Endothelial cell of umbilical vein (primary cell): ENCODE results near the gene GJB2. TPM values are rescaled to one million over a fixed set of nuclear protein-coding genes. Genes with fewer than 3 reads are reported as not detected.

Experiments
- BruUV-seq: library from RNA; stranded (reverse); fragments of 400-500 nt; replicated peaks from 2 replicates; lab custom pipeline; 2021; lab: Mats Ljungman, UMichigan
- CTCF ChIA-PET: fragments of 300-600, 350-600 bp; sonication (Branson Sonifier 250); formaldehyde crosslinking; loops from one replicate; lab custom pipeline; 2021; ENCODE audit warnings: antibody characterized with exemption, inconsistent platforms; lab: Charles Lee
- POLR2A ChIA-PET: fragments of 300-600, 350-600 bp; sonication (Branson Sonifier 250); formaldehyde crosslinking; loops from one replicate; lab custom pipeline; 2021; ENCODE audit warnings: antibody characterized with exemption, inconsistent platforms; lab: Charles Lee
- DNase-seq: peaks from one replicate; pipeline ENCODE4 v3.0.0-alpha.2; 2011; ENCODE audit warnings: low read depth, low spot score
- FAIRE-seq: peaks from 2 replicates; lab custom pipeline; 2011; peaks lifted over from hg19 to GRCh38; lab: Jason Lieb, UNC
- H2AFZ ChIP-seq: 2 replicates; pipeline ENCODE4 v1.6.0; 2012; ENCODE audit warnings: low read depth, low read length, control low read depth, inconsistent platforms
- H3K27ac ChIP-seq: 2 replicates; pipeline ENCODE4 v1.5.1; 2011; ENCODE audit warnings: low read depth, mild to moderate bottlenecking, control low read depth, low read length, moderate library complexity; ENCODE audit not compliant: insufficient read depth
- H3K27me3 ChIP-seq, 2 experiments: 2 replicates each; pipeline versions ENCODE4 v1.6.0 to v1.6.1; 2011; ENCODE audit warnings: low read length in 2 of 2, mixed read lengths in 1 of 2; ENCODE audit not compliant: control insufficient read depth in 2 of 2, insufficient read depth in 2 of 2
- H3K36me3 ChIP-seq, 2 experiments: 2 replicates in 1 of 2; 3 replicates in 1 of 2; pipeline ENCODE4 v1.5.1; 2011; ENCODE audit warnings: low read length in 2 of 2, mild to moderate bottlenecking in 1 of 2, moderate library complexity in 1 of 2; ENCODE audit not compliant: control insufficient read depth in 2 of 2, insufficient read depth in 2 of 2; ENCODE audit errors: extremely low read depth in 1 of 2
- H3K4me1 ChIP-seq: 3 replicates; pipeline ENCODE4 v1.5.1; 2011; ENCODE audit warnings: mild to moderate bottlenecking, low read length; ENCODE audit not compliant: control insufficient read depth, insufficient read depth; ENCODE audit errors: extremely low read depth
- H3K4me2 ChIP-seq: 2 replicates; pipeline ENCODE4 v1.6.1; 2011; ENCODE audit warnings: low read length, control low read depth, mixed read lengths; ENCODE audit not compliant: insufficient read depth
- H3K4me3 ChIP-seq, 3 experiments: fragments of 200-600 bp in 1 of 3; sonication (generic), shearing (Covaris generic) in 1 of 3; replicated peaks in 1 of 3; 2 replicates each; pipeline ENCODE4 v1.5.1; 2011 to 2016; ENCODE audit warnings: control low read depth in 3 of 3, low read length in 3 of 3, mild to moderate bottlenecking in 2 of 3, inconsistent platforms in 1 of 3, low read depth in 1 of 3, moderate library complexity in 1 of 3; ENCODE audit not compliant: insufficient read depth in 1 of 3
- H3K79me2 ChIP-seq: 2 replicates; pipeline ENCODE4 v1.6.0; 2012; ENCODE audit warnings: low read length, inconsistent platforms; ENCODE audit not compliant: control insufficient read depth, insufficient read depth
- H3K9ac ChIP-seq: replicated peaks from 2 replicates; pipeline ENCODE3; 2011; ENCODE audit warnings: low read length, control low read depth; ENCODE audit not compliant: insufficient read depth; ENCODE audit errors: extremely low read depth
- H3K9me1 ChIP-seq: replicated peaks from 3 replicates; pipeline ENCODE4 v1.6.0; 2011; ENCODE audit warnings: mild to moderate bottlenecking, low read length; ENCODE audit not compliant: control insufficient read depth, insufficient read depth; ENCODE audit errors: extremely low read depth
- H3K9me3 ChIP-seq: replicated peaks from 2 replicates; pipeline ENCODE4 v1.5.1; 2012; ENCODE audit warnings: low read length, inconsistent platforms; ENCODE audit not compliant: control insufficient read depth, insufficient read depth
- H4K20me1 ChIP-seq: replicated peaks from 2 replicates; pipeline ENCODE3; 2011; ENCODE audit warnings: mild to moderate bottlenecking, low read length; ENCODE audit not compliant: control insufficient read depth, insufficient read depth; ENCODE audit errors: extremely low read depth
- EZH2 ChIP-seq: IDR thresholded peaks from 2 replicates; pipeline ENCODE4 v1.6.1; 2012; ENCODE audit warnings: borderline replicate concordance, low read depth, mild to moderate bottlenecking, moderate library complexity, low read length, inconsistent platforms; ENCODE audit not compliant: severe bottlenecking
- JUN ChIP-seq: IDR thresholded peaks from 2 replicates; pipeline ENCODE4 v1.6.1; 2011; ENCODE audit warnings: borderline replicate concordance, low read depth; ENCODE audit not compliant: insufficient read length, insufficient read depth
- MYC ChIP-seq: IDR thresholded peaks from one replicate; pipeline ENCODE4 v1.6.1; 2011; ENCODE audit warnings: mild to moderate bottlenecking, low read depth, low read length
- POLR2A ChIP-seq: IDR thresholded peaks from 2 replicates; pipeline ENCODE4 v1.6.1; 2012; ENCODE audit warnings: low read depth, mild to moderate bottlenecking, control low read depth, low read length
- dilution Hi-C: fragments of 300-500 bp; cut with MboI; formaldehyde crosslinking; loops from one replicate; pipeline ENCODE4 v1.15.0; 2019; ENCODE audit warnings: low sequenced_read_pairs; ENCODE audit not compliant: extremely low pct_ligation_motif_present
- intact Hi-C: fragments of 100-400 bp; cut with micrococcal nuclease; formaldehyde crosslinking; loops from one replicate; pipeline ENCODE4 v1.10.0; 2022
- polyA plus RNA-seq, 4 experiments: library from polyadenylated mRNA; depleted of rRNA in 3 of 4; stranded (reverse) in 3 of 4; unstranded in 1 of 4; fragments of >200 nt; gene quantifications; 2 replicates each; pipeline versions ENCODE4 v1.2.1 to v1.2.3, GENCODE V29; 2011 to 2012; ENCODE audit warnings: missing spikeins in 1 of 4
- total RNA-seq: library from RNA; stranded (reverse); gene quantifications from 2 replicates; pipeline ENCODE4 v1.2.3, GENCODE V29; 2021
- TF ChIP-seq, protein P1 (sequence below): IDR thresholded peaks from 2 replicates; pipeline ENCODE4 v1.6.1; 2011; ENCODE audit not compliant: insufficient read depth, insufficient read length
- TF ChIP-seq, protein P2 (sequence below), 2 donors: IDR thresholded peaks; 1 replicate in 1 of 2; 2 replicates in 1 of 2; pipeline ENCODE4 v1.5.1; 2011; ENCODE audit warnings: low read length in 2 of 2, mild to moderate bottlenecking in 2 of 2, moderate library complexity in 2 of 2, control low read depth in 1 of 2, inconsistent platforms in 1 of 2, low read depth in 1 of 2; ENCODE audit not compliant: insufficient read depth in 1 of 2; ENCODE audit errors: extremely low read depth in 1 of 2

Gene GJB2
- total and polyA plus RNA-seq, 2 donors (not counting 3 experiments of a cell fraction or from before 2014, with no cell fraction given), result not detected

DNA sequence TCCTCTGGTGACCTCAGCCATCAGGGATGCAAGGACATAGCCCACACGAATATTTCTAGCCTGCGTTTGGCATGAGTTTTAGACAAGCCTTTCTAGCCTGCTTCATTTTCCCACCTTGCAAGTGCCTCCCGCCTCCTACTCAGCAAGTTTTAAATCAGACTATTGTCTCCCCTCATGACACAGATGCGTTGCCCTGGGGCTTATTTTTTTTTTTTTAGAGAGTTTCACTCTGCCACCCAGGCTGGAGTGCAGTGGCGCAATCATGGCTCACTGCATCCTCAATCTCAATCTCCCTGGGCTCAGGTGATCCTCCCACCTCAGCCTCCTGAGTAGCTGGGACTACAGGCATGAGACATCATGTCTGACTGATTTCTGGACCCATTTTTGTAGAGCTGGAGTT, 14.6 kb downstream of the GJB2 start:
- Histone ChIP-seq H3K9me1 (no peaks in the 10 kb centered on the region), H3K4me3 (no peak overlapping the region), H4K20me1 (no peaks in the 10 kb centered on the region), H3K9me3 (no peaks in the 10 kb centered on the region), H3K4me1 (peaks cover 2% of the 10 kb centered on the region), H3K9ac (no peak overlapping the region), H2AFZ (no peak overlapping the region), H3K27me3 (peaks cover 25 to 52% of the 10 kb centered on the region in 2 experiments), H3K4me2 (no peak overlapping the region), H3K36me3 (no peaks in the 10 kb centered on the region), H3K79me2 (no peaks in the 10 kb centered on the region), H3K27ac (no peak overlapping the region)
- CTCF ChIA-PET, result interaction anchor here (1.5 kb wide), 1 partner anchor 310 kb away, joined by 3 read pairs; no protein-coding TSS in a partner anchor
- no TSS peak for BruUV-seq
- POLR2A ChIA-PET, result no interaction called here
- dilution Hi-C loops, result no loop called here
- no peak for DNase-seq
- no peak for FAIRE-seq
- intact Hi-C loops, result no loop called here
- no peak for TF ChIP-seq POLR2A

DNA sequence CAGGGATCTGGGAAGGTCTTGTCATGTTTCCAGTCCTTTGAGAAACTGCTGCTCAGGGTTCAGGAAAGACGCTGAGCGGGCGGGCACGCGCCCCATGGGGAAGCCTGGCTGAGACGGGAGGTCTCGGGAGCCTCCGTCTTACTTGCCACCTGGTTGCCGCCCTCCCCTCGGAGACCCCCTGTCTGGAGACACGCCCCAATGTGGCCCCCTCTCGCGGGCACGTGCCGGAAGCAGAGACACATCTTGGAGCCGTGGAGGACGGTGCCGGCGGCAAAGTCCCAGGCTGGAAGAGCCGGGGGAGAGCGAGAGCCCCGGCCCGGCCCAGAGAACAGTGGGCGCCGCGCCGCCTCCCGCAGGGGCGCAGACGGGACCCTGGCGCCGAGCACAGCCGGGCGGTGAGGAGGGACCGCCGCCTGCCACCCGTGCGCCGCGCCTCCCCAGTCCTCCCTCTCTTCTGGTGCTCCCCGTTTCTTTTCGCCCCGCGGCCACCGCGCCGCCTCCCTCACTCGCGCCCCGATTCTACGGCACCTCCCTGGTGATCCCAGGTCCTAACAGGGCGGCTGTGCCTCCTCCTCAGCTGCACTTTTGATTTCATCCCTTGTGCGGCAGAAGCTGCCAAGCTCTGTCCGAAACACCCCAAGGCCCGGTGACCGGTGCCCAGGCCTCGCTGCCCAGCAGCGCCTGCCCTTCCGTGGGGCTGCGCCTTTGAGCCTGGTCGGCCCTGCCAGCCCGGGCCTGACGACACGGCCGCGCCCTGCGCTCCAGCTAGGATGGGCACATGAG, 15.5 kb downstream of the GJB2 start:
- Histone ChIP-seq H3K36me3 (no peaks in the 10 kb centered on the region), H2AFZ (no peak overlapping the region), H3K9me3 (no peaks in the 10 kb centered on the region), H3K4me2 (no peak overlapping the region), H4K20me1 (no peaks in the 10 kb centered on the region), H3K79me2 (no peaks in the 10 kb centered on the region), H3K9me1 (no peaks in the 10 kb centered on the region), H3K4me3 (no peak overlapping the region), H3K27ac (no peak overlapping the region), H3K27me3 (peaks cover 22 to 45% of the 10 kb centered on the region in 2 experiments), H3K9ac (no peak overlapping the region), H3K4me1 (peaks cover 2% of the 10 kb centered on the region)
- ChIA-PET CTCF (no interaction called here), POLR2A (no interaction called here)
- DNase-seq (no peak), FAIRE-seq (no peak)
- TF ChIP-seq EZH2, result peak; percentile 50
- no peak for TF ChIP-seq MYC
- TF ChIP-seq, protein P1, sequence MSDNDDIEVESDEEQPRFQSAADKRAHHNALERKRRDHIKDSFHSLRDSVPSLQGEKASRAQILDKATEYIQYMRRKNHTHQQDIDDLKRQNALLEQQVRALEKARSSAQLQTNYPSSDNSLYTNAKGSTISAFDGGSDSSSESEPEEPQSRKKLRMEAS, result no peak
- no peak for TF ChIP-seq JUN
- TF ChIP-seq, protein P2, sequence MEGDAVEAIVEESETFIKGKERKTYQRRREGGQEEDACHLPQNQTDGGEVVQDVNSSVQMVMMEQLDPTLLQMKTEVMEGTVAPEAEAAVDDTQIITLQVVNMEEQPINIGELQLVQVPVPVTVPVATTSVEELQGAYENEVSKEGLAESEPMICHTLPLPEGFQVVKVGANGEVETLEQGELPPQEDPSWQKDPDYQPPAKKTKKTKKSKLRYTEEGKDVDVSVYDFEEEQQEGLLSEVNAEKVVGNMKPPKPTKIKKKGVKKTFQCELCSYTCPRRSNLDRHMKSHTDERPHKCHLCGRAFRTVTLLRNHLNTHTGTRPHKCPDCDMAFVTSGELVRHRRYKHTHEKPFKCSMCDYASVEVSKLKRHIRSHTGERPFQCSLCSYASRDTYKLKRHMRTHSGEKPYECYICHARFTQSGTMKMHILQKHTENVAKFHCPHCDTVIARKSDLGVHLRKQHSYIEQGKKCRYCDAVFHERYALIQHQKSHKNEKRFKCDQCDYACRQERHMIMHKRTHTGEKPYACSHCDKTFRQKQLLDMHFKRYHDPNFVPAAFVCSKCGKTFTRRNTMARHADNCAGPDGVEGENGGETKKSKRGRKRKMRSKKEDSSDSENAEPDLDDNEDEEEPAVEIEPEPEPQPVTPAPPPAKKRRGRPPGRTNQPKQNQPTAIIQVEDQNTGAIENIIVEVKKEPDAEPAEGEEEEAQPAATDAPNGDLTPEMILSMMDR (IDR thresholded peaks at IDR 0.05; ENCODE audit: extremely low read depth in 1 of 2, insufficient read depth in 1 of 2, low read depth in 1 of 2, low read length in 2 of 2), result no peak
- no peak for TF ChIP-seq POLR2A
- intact Hi-C loops, result no loop called here
- dilution Hi-C loops, result no loop called here
- no TSS peak for BruUV-seq
